Ovary (tissue), 3 donors: Measurements from ENCODE around the gene ASB13.

Experiments
- EP300 ChIP-seq: sonication (generic); formaldehyde crosslinking; IDR thresholded peaks from one replicate; pipeline ENCODE4 v1.6.1; 2017; ENCODE audit warnings: antibody characterized with exemption
- POLR2A ChIP-seq: fragments of 450-650 bp; IDR thresholded peaks from one replicate; pipeline ENCODE4 v1.6.1; 2017; ENCODE audit warnings: antibody characterized with exemption, mild to moderate bottlenecking, moderate library complexity
- TF ChIP-seq, protein P1 (sequence below), 3 donors: fragments of 450-650 bp in 2 of 3; fragments of 200-600 bp in 1 of 3; IDR thresholded peaks; one replicate each; pipeline versions ENCODE4 v1.5.1 to v1.8.0; 2016 to 2022; ENCODE audit warnings: antibody characterized with exemption in 3 of 3, mild to moderate bottlenecking in 1 of 3
- donor health status: DM: no; HTN: no; CAD: no.

DNA sequence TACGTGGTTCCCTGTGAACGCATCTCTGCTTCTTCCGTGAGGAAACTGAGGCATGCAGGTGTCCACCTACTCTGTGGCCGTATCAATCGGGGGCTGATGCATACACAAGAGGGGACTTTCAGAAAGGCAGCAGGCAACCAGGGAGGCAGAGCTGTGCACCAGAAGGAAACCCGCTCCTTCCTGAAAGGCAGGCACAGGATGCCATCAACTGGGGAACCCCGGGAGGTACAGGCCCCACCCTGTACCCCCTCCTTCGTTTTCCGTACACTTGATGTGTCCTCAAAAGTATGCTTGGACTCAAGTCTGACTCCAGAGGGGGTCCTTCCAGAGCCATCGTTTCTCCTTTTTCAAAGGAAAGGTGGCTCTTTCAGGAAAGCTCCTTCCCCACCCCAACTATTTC is 59.5 kb downstream of the ASB13 start:
- TF ChIP-seq, protein P1, sequence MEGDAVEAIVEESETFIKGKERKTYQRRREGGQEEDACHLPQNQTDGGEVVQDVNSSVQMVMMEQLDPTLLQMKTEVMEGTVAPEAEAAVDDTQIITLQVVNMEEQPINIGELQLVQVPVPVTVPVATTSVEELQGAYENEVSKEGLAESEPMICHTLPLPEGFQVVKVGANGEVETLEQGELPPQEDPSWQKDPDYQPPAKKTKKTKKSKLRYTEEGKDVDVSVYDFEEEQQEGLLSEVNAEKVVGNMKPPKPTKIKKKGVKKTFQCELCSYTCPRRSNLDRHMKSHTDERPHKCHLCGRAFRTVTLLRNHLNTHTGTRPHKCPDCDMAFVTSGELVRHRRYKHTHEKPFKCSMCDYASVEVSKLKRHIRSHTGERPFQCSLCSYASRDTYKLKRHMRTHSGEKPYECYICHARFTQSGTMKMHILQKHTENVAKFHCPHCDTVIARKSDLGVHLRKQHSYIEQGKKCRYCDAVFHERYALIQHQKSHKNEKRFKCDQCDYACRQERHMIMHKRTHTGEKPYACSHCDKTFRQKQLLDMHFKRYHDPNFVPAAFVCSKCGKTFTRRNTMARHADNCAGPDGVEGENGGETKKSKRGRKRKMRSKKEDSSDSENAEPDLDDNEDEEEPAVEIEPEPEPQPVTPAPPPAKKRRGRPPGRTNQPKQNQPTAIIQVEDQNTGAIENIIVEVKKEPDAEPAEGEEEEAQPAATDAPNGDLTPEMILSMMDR (IDR thresholded peaks at IDR 0.05) = no peak
- no peak for TF ChIP-seq POLR2A
- TF ChIP-seq EP300 = no peak
